Ishikawa (cell line): ENCODE data around the gene KCTD3.

Experiments used
- CEBPB ChIP-seq: IDR thresholded peaks from 2 replicates; pipeline ENCODE4 v1.6.1; 2012
- EP300 ChIP-seq: IDR thresholded peaks from 2 replicates; pipeline ENCODE4 v1.6.1; 2012; ENCODE audit warnings: borderline replicate concordance
- FOXM1 ChIP-seq: IDR thresholded peaks from 2 replicates; pipeline ENCODE4 v1.6.1; 2012; ENCODE audit warnings: low read depth, borderline replicate concordance
- MAX ChIP-seq: IDR thresholded peaks from 2 replicates; pipeline ENCODE4 v1.6.1; 2012
- NFIC ChIP-seq: IDR thresholded peaks from 2 replicates; pipeline ENCODE4 v1.6.1; 2012
- RAD21 ChIP-seq: IDR thresholded peaks from 2 replicates; pipeline ENCODE4 v1.6.1; 2012; ENCODE audit warnings: low read depth
- REST ChIP-seq: IDR thresholded peaks from 2 replicates; pipeline ENCODE4 v1.6.1; 2012; ENCODE audit warnings: low read depth, mild to moderate bottlenecking
- TAF1 ChIP-seq: IDR thresholded peaks from 2 replicates; pipeline ENCODE4 v1.6.1; 2012; ENCODE audit warnings: low read depth, mild to moderate bottlenecking
- TEAD4 ChIP-seq: IDR thresholded peaks from 2 replicates; pipeline ENCODE4 v1.6.1; 2012
- USF1 ChIP-seq: IDR thresholded peaks from 2 replicates; pipeline ENCODE4 v1.6.1; 2012
- YY1 ChIP-seq: IDR thresholded peaks from 2 replicates; pipeline ENCODE4 v1.6.1; 2012; ENCODE audit warnings: low read depth

- no peak for TF ChIP-seq REST
- TF ChIP-seq TEAD4: no peak
- no peak for TF ChIP-seq EP300
- TF ChIP-seq YY1: no peak
- TF ChIP-seq NFIC: no peak
- no peak for TF ChIP-seq TAF1
- TF ChIP-seq CEBPB: no peak
- no peak for TF ChIP-seq MAX
- TF ChIP-seq RAD21: no peak
- TF ChIP-seq USF1: no peak
- no peak for TF ChIP-seq FOXM1
Measured at GRCh38 chr1:215625949-215626348, 58.8 kb downstream of the KCTD3 start.
